Esophagus muscularis mucosa (tissue), 4 donors: ENCODE data around the gene RPA3. TPM values are rescaled to one million over a fixed set of nuclear protein-coding genes. Genes with fewer than 3 reads are reported as not detected.

Experiments
- DNase-seq: peaks from one replicate; pipeline ENCODE4 v3.0.0-alpha.2; 2017; ENCODE audit errors: extremely low spot score
- H3K27ac ChIP-seq, 4 donors: fragments of 200-600 bp; sonication (generic); replicated peaks in 1 of 4; 1 replicate in 3 of 4; 2 replicates in 1 of 4; pipeline ENCODE4 v1.5.1; 2016 to 2019; ENCODE audit warnings: mild to moderate bottlenecking in 1 of 4
- H3K27me3 ChIP-seq, 4 donors: fragments of 200-600 bp; sonication (generic); one replicate each; pipeline versions ENCODE4 v1.5.1 to v1.6.0; 2016 to 2019
- H3K36me3 ChIP-seq, 4 donors: fragments of 200-600 bp; sonication (generic); one replicate each; pipeline ENCODE4 v1.5.1; 2016 to 2019
- H3K4me1 ChIP-seq, 4 donors: fragments of 200-600 bp; sonication (generic); one replicate each; pipeline ENCODE4 v1.5.1; 2016 to 2019
- H3K4me3 ChIP-seq, 4 donors: fragments of 200-600 bp; sonication (generic); 1 replicate in 2 of 4; 2 replicates in 2 of 4; pipeline ENCODE4 v1.5.1; 2016 to 2019; ENCODE audit warnings: mild to moderate bottlenecking in 4 of 4, moderate library complexity in 1 of 4
- H3K9me3 ChIP-seq, 4 donors: fragments of 200-600 bp; sonication (generic); 1 replicate in 3 of 4; 2 replicates in 1 of 4; pipeline ENCODE4 v1.5.1; 2016 to 2019
- CTCF ChIP-seq, 3 experiments: fragments of 200-600 bp in 2 of 3; fragments of 450-650 bp in 1 of 3; sonication (generic) in 2 of 3; IDR thresholded peaks; one replicate each; pipeline ENCODE4 v1.5.1; 2017 to 2019; ENCODE audit warnings: antibody characterized with exemption in 3 of 3, mild to moderate bottlenecking in 2 of 3, moderate library complexity in 1 of 3
- EP300 ChIP-seq: sonication (generic); formaldehyde crosslinking; IDR thresholded peaks from one replicate; pipeline ENCODE4 v1.6.1; 2017; ENCODE audit warnings: antibody characterized with exemption
- POLR2A ChIP-seq: fragments of 450-650 bp; IDR thresholded peaks from one replicate; pipeline ENCODE4 v1.6.1; 2017; ENCODE audit warnings: antibody characterized with exemption, moderate library complexity, mild to moderate bottlenecking, low read depth
- POLR2AphosphoS5 ChIP-seq, 2 donors: sonication (generic); formaldehyde crosslinking; IDR thresholded peaks; one replicate each; pipeline ENCODE4 v1.6.1; 2017; ENCODE audit warnings: antibody characterized with exemption in 2 of 2
- WGBS: methylation state at CpG from one replicate; pipeline ENCODE4 v1.1.5; 2018; 5-methylcytosine and 5-hydroxymethylcytosine counted together
- intact Hi-C: fragments of 100-400 bp; cut with DNase I; formaldehyde crosslinking; loops from one replicate; pipeline ENCODE4 v1.15.1; 2023
- total RNA-seq, 4 donors: library from RNA; depleted of rRNA; stranded (reverse); fragments of >200 nt; gene quantifications; one replicate each; pipeline versions ENCODE4 v1.1.0 to v1.2.1, GENCODE V29; 2016

The RPA3 gene
- total RNA-seq, 4 donors from 2014 or later: 11.5 to 22.0 (median 16.3) TPM

- Histone ChIP-seq H3K9me3 (no peaks in the 10 kb centered on the region), H3K4me3 (no peak overlapping the region), H3K36me3 (no peaks in the 10 kb centered on the region), H3K27ac (no peak overlapping the region), H3K27me3 (no peaks in the 10 kb centered on the region), H3K4me1 (peaks cover 0 to 21% (median 5%) of the 10 kb centered on the region in 4 donors)
- no peak for TF ChIP-seq CTCF (IDR thresholded peaks at IDR 0.05)
- TF ChIP-seq EP300: no peak
- TF ChIP-seq POLR2AphosphoS5 (IDR thresholded peaks at IDR 0.05): no peak
- TF ChIP-seq POLR2A: no peak
- 95% methylated on average over 12 of the region's 12 CpGs for WGBS
- intact Hi-C loops: no loop called here
- no peak for DNase-seq
Measured at GRCh38 chr7:7742223-7742622, 23.8 kb upstream of the RPA3 start.

- DNase-seq: no peak
- intact Hi-C loops: no loop called here
- Histone ChIP-seq H3K4me1 (peaks cover 0 to 12% (median 0%) of the 10 kb centered on the region in 4 donors), H3K36me3 (no peaks in the 10 kb centered on the region), H3K27ac (no peak overlapping the region), H3K27me3 (no peaks in the 10 kb centered on the region), H3K9me3 (no peaks in the 10 kb centered on the region), H3K4me3 (no peak overlapping the region)
- WGBS: 93% methylated on average over 2 of the region's 2 CpGs
- no peak for TF ChIP-seq POLR2A
- no peak for TF ChIP-seq EP300
- TF ChIP-seq POLR2AphosphoS5 (IDR thresholded peaks at IDR 0.05): no peak
- no peak for TF ChIP-seq CTCF (IDR thresholded peaks at IDR 0.05)
Measured at GRCh38 chr7:7740037-7740355, 21.6 kb upstream of the RPA3 start.

GRCh38 chr7:7739204-7740036 lies 21.0 kb upstream of the RPA3 start:
- Histone ChIP-seq H3K27me3 (no peaks in the 10 kb centered on the region), H3K4me3 (no peak overlapping the region), H3K27ac (no peak overlapping the region), H3K9me3 (no peaks in the 10 kb centered on the region), H3K4me1 (peaks cover 0 to 12% (median 0%) of the 10 kb centered on the region in 4 donors), H3K36me3 (no peaks in the 10 kb centered on the region)
- 79% methylated on average over 4 of the region's 4 CpGs for WGBS
- intact Hi-C loops: no loop called here
- no peak for TF ChIP-seq POLR2AphosphoS5 (IDR thresholded peaks at IDR 0.05)
- TF ChIP-seq EP300: no peak
- no peak for TF ChIP-seq POLR2A
- TF ChIP-seq CTCF (IDR thresholded peaks at IDR 0.05): no peak
- no peak for DNase-seq

GRCh38 chr7:7738622-7739021 lies 20.2 kb upstream of the RPA3 start:
- no peak overlapping the region for H3K4me3 ChIP-seq
- intact Hi-C loops: no loop called here
- WGBS: 86% methylated on average over 3 of the region's 3 CpGs
- no peaks in the 10 kb centered on the region for H3K27me3 ChIP-seq
- TF ChIP-seq POLR2AphosphoS5 (IDR thresholded peaks at IDR 0.05): no peak
- TF ChIP-seq POLR2A: no peak
- TF ChIP-seq EP300: no peak
- no peak for TF ChIP-seq CTCF (IDR thresholded peaks at IDR 0.05)
- DNase-seq: no peak
- H3K4me1 ChIP-seq: peaks cover 0 to 12% (median 0%) of the 10 kb centered on the region in 4 donors
- H3K9me3 ChIP-seq: no peaks in the 10 kb centered on the region
- no peak overlapping the region for H3K27ac ChIP-seq
- H3K36me3 ChIP-seq: no peaks in the 10 kb centered on the region

- Histone ChIP-seq H3K27me3 (no peaks in the 10 kb centered on the region), H3K4me1 (peaks cover 0 to 12% (median 0%) of the 10 kb centered on the region in 4 donors), H3K4me3 (no peak overlapping the region), H3K9me3 (no peaks in the 10 kb centered on the region), H3K36me3 (no peaks in the 10 kb centered on the region), H3K27ac (no peak overlapping the region)
- no peak for TF ChIP-seq EP300
- DNase-seq: no peak
- intact Hi-C loops: no loop called here
- 89% methylated on average over 1 of the region's 1 CpG for whole genome bisulfite sequencing
Measured at GRCh38 chr7:7738177-7738576, 19.8 kb upstream of the RPA3 start.
